ENCODE data around the gene DNAAF1. TPM values are rescaled to one million over a fixed set of nuclear protein-coding genes. Genes with fewer than 3 reads are reported as not detected.

Gene DNAAF1
- total and polyA plus RNA-seq, 2 of the 8 experiments (the other 6 are each of a cell fraction or from before 2014, with no cell fraction given), result 0.09 to 0.15 TPM

DNA sequence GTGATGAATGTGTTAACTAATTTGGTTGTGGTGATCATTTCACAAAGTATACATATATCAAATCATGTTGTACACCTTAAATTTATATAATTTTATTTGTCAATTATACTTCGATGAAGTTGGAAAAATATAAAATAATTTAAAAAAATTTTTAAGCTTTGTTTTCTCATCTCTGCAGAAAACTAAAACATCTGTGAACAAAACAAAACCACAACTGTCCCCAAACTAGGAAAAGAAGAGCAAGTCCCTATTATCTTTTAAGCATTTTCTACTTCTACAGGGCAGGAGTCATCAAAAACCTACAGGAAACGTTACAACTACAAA, 6.6 kb upstream of the DNAAF1 start (continued):
- TF ChIP-seq, protein P1, sequence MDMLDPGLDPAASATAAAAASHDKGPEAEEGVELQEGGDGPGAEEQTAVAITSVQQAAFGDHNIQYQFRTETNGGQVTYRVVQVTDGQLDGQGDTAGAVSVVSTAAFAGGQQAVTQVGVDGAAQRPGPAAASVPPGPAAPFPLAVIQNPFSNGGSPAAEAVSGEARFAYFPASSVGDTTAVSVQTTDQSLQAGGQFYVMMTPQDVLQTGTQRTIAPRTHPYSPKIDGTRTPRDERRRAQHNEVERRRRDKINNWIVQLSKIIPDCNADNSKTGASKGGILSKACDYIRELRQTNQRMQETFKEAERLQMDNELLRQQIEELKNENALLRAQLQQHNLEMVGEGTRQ (IDR thresholded peaks at IDR 0.05; ENCODE audit: low read length), result no peak
- TF ChIP-seq JUND (IDR thresholded peaks at IDR 0.05; ENCODE audit: low read length) (no peak), RFX5 (IDR thresholded peaks at IDR 0.05; ENCODE audit: borderline replicate concordance, low read depth, low read length) (no peak), RXRA (IDR thresholded peaks at IDR 0.05; ENCODE audit: insufficient read depth, low read depth, low read length) (no peak), PHF8 (conservative IDR thresholded peaks at IDR 0.05; ENCODE audit: low read depth, low read length) (no peak), RBBP5 (IDR thresholded peaks at IDR 0.05; ENCODE audit: borderline replicate concordance, low read depth, low read length) (no peak)
- TF ChIP-seq, protein P2, sequence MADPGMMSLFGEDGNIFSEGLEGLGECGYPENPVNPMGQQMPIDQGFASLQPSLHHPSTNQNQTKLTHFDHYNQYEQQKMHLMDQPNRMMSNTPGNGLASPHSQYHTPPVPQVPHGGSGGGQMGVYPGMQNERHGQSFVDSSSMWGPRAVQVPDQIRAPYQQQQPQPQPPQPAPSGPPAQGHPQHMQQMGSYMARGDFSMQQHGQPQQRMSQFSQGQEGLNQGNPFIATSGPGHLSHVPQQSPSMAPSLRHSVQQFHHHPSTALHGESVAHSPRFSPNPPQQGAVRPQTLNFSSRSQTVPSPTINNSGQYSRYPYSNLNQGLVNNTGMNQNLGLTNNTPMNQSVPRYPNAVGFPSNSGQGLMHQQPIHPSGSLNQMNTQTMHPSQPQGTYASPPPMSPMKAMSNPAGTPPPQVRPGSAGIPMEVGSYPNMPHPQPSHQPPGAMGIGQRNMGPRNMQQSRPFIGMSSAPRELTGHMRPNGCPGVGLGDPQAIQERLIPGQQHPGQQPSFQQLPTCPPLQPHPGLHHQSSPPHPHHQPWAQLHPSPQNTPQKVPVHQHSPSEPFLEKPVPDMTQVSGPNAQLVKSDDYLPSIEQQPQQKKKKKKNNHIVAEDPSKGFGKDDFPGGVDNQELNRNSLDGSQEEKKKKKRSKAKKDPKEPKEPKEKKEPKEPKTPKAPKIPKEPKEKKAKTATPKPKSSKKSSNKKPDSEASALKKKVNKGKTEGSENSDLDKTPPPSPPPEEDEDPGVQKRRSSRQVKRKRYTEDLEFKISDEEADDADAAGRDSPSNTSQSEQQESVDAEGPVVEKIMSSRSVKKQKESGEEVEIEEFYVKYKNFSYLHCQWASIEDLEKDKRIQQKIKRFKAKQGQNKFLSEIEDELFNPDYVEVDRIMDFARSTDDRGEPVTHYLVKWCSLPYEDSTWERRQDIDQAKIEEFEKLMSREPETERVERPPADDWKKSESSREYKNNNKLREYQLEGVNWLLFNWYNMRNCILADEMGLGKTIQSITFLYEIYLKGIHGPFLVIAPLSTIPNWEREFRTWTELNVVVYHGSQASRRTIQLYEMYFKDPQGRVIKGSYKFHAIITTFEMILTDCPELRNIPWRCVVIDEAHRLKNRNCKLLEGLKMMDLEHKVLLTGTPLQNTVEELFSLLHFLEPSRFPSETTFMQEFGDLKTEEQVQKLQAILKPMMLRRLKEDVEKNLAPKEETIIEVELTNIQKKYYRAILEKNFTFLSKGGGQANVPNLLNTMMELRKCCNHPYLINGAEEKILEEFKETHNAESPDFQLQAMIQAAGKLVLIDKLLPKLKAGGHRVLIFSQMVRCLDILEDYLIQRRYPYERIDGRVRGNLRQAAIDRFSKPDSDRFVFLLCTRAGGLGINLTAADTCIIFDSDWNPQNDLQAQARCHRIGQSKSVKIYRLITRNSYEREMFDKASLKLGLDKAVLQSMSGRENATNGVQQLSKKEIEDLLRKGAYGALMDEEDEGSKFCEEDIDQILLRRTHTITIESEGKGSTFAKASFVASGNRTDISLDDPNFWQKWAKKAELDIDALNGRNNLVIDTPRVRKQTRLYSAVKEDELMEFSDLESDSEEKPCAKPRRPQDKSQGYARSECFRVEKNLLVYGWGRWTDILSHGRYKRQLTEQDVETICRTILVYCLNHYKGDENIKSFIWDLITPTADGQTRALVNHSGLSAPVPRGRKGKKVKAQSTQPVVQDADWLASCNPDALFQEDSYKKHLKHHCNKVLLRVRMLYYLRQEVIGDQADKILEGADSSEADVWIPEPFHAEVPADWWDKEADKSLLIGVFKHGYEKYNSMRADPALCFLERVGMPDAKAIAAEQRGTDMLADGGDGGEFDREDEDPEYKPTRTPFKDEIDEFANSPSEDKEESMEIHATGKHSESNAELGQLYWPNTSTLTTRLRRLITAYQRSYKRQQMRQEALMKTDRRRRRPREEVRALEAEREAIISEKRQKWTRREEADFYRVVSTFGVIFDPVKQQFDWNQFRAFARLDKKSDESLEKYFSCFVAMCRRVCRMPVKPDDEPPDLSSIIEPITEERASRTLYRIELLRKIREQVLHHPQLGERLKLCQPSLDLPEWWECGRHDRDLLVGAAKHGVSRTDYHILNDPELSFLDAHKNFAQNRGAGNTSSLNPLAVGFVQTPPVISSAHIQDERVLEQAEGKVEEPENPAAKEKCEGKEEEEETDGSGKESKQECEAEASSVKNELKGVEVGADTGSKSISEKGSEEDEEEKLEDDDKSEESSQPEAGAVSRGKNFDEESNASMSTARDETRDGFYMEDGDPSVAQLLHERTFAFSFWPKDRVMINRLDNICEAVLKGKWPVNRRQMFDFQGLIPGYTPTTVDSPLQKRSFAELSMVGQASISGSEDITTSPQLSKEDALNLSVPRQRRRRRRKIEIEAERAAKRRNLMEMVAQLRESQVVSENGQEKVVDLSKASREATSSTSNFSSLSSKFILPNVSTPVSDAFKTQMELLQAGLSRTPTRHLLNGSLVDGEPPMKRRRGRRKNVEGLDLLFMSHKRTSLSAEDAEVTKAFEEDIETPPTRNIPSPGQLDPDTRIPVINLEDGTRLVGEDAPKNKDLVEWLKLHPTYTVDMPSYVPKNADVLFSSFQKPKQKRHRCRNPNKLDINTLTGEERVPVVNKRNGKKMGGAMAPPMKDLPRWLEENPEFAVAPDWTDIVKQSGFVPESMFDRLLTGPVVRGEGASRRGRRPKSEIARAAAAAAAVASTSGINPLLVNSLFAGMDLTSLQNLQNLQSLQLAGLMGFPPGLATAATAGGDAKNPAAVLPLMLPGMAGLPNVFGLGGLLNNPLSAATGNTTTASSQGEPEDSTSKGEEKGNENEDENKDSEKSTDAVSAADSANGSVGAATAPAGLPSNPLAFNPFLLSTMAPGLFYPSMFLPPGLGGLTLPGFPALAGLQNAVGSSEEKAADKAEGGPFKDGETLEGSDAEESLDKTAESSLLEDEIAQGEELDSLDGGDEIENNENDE (IDR thresholded peaks at IDR 0.05; ENCODE audit: insufficient replicate concordance, low read length), result no peak

All from H1 (cell line).